B cell (primary cell): ENCODE measurements around the gene FRMPD4. TPM values are rescaled to one million over a fixed set of nuclear protein-coding genes. Genes with fewer than 3 reads are reported as not detected.

ENCODE experiments used
- ATAC-seq: fragments of 200-7000 bp; cut with Tn5 transposase; one replicate; pipeline ENCODE4 v1.10.0; 2021; ENCODE audit warnings: low read depth, mild to moderate bottlenecking, moderate number of reproducible peaks, moderate library complexity
- CTCF ChIA-PET: fragments of 350-600 bp; sonication (Branson Sonifier 250); formaldehyde crosslinking; loops from one replicate; lab custom pipeline; 2021; ENCODE audit warnings: antibody characterized with exemption, inconsistent platforms; lab: Charles Lee
- POLR2A ChIA-PET: fragments of 350-600 bp; sonication (Branson Sonifier 250); formaldehyde crosslinking; loops from one replicate; lab custom pipeline; 2021; ENCODE audit warnings: antibody characterized with exemption; lab: Charles Lee
- DNase-seq: peaks from one replicate; pipeline ENCODE4 v3.0.0; 2013
- H2AFZ ChIP-seq: 2 replicates; pipeline ENCODE4 v1.6.1; 2012; ENCODE audit warnings: mild to moderate bottlenecking, low read depth, low read length; ENCODE audit not compliant: insufficient read depth, poor library complexity, severe bottlenecking
- H3K27ac ChIP-seq, 2 donors: 1 replicate in 1 of 2; 2 replicates in 1 of 2; pipeline ENCODE4 v1.5.1; 2012 to 2013; ENCODE audit warnings: low read length in 2 of 2, mild to moderate bottlenecking in 2 of 2, moderate library complexity in 1 of 2
- H3K27me3 ChIP-seq, 4 experiments: fragments of 200-600 bp in 1 of 4; sonication (generic) in 1 of 4; replicated peaks in 1 of 4; 1 replicate in 2 of 4; 2 replicates in 2 of 4; pipeline versions ENCODE4 v1.6.1 to v1.7.0; 2013 to 2016; ENCODE audit warnings: low read length in 3 of 4, mild to moderate bottlenecking in 2 of 4, mixed read lengths in 1 of 4, moderate library complexity in 1 of 4; ENCODE audit not compliant: insufficient read depth in 4 of 4, control insufficient read depth in 3 of 4; ENCODE audit errors: control extremely low read depth in 1 of 4
- H3K36me3 ChIP-seq, 2 experiments: replicated peaks in 1 of 2; 1 replicate in 1 of 2; 2 replicates in 1 of 2; pipeline versions ENCODE4 v1.6.1 to v1.7.1; 2013; ENCODE audit warnings: low read length in 1 of 2; ENCODE audit not compliant: insufficient read depth in 2 of 2, control insufficient read depth in 1 of 2; ENCODE audit errors: control extremely low read depth in 1 of 2, extremely low read depth in 1 of 2
- H3K4me1 ChIP-seq, 2 donors: fragments of 200-600 bp in 1 of 2; sonication (generic) in 1 of 2; 1 replicate in 1 of 2; 2 replicates in 1 of 2; pipeline versions ENCODE4 v1.5.1 to v1.6.1; 2013 to 2017; ENCODE audit warnings: low read length in 2 of 2; ENCODE audit not compliant: control insufficient read depth in 2 of 2, insufficient read depth in 2 of 2
- H3K4me2 ChIP-seq: replicated peaks from 2 replicates; pipeline ENCODE3; 2012; ENCODE audit warnings: mild to moderate bottlenecking, low read depth, low read length; ENCODE audit not compliant: poor library complexity, severe bottlenecking
- H3K4me3 ChIP-seq, 5 experiments: fragments of 200-600 bp in 1 of 5; sonication (generic) in 1 of 5; 1 replicate in 3 of 5; 2 replicates in 2 of 5; pipeline versions ENCODE4 v1.5.1 to v1.7.0; 2011 to 2016; ENCODE audit warnings: low read length in 4 of 5, mild to moderate bottlenecking in 4 of 5, low read depth in 2 of 5, control low read depth in 1 of 5, moderate library complexity in 1 of 5; ENCODE audit not compliant: insufficient read depth in 1 of 5; ENCODE audit errors: control extremely low read depth in 1 of 5, extremely low read depth in 1 of 5
- H3K79me2 ChIP-seq: fragments of 200-600 bp; sonication (generic); one replicate; pipeline ENCODE4 v1.6.0; 2016; ENCODE audit warnings: low read length; ENCODE audit not compliant: control insufficient read depth, insufficient read depth
- H3K9ac ChIP-seq: fragments of 200-600 bp; sonication (generic); 2 replicates; pipeline ENCODE4 v1.6.1; 2017; ENCODE audit warnings: mild to moderate bottlenecking, low read length, moderate library complexity
- H3K9me3 ChIP-seq, 3 donors: one replicate each; pipeline versions ENCODE4 v1.6.1 to v1.7.1; 2013; ENCODE audit warnings: low read length in 2 of 3; ENCODE audit not compliant: control insufficient read depth in 2 of 3, insufficient read depth in 1 of 3; ENCODE audit errors: control extremely low read depth in 1 of 3
- H4K20me1 ChIP-seq: 2 replicates; pipeline ENCODE4 v1.6.0; 2012; ENCODE audit warnings: mild to moderate bottlenecking, low read length; ENCODE audit not compliant: insufficient read depth, control insufficient read depth, poor library complexity, severe bottlenecking
- H3K27ac Mint-ChIP-seq: one replicate; pipeline ENCODE4 v1.8.0; 2021; ENCODE audit warnings: mixed read lengths
- H3K27me3 Mint-ChIP-seq: one replicate; pipeline ENCODE4 v1.8.0; 2021; ENCODE audit warnings: mixed read lengths
- H3K4me1 Mint-ChIP-seq: one replicate; pipeline ENCODE4 v1.8.0; 2021; ENCODE audit warnings: mixed read lengths
- H3K4me3 Mint-ChIP-seq: one replicate; pipeline ENCODE4 v1.8.0; 2021; ENCODE audit warnings: mixed read lengths
- H3K9me3 Mint-ChIP-seq: one replicate; pipeline ENCODE4 v1.8.0; 2022; ENCODE audit warnings: mixed read lengths; ENCODE audit not compliant: insufficient read depth
- EZH2 ChIP-seq: IDR thresholded peaks from 2 replicates; pipeline ENCODE4 v1.6.1; 2012; ENCODE audit warnings: borderline replicate concordance, low read depth, mild to moderate bottlenecking, moderate library complexity, low read length; ENCODE audit not compliant: insufficient read depth, poor library complexity, severe bottlenecking
- WGBS: methylation state at CpG from one replicate; pipeline ENCODE4 v1.1.5; 2013; ENCODE audit warnings: missing lambda C conversion rate; ENCODE audit not compliant: insufficient coverage; 5-methylcytosine and 5-hydroxymethylcytosine counted together
- intact Hi-C: fragments of 100-400 bp; cut with micrococcal nuclease; formaldehyde crosslinking; loops from one replicate; pipeline ENCODE4 v1.10.0; 2022
- polyA plus RNA-seq: library from polyadenylated mRNA; depleted of rRNA; stranded (reverse); fragments of >200 nt; gene quantifications from 2 replicates; pipeline ENCODE4 v1.2.3, GENCODE V29; 2012
- total RNA-seq, 2 donors: library from RNA; stranded (reverse); fragments of 120-200 nt in 1 of 2; gene quantifications; 1 replicate in 1 of 2; 2 replicates in 1 of 2; pipeline versions ENCODE4 v1.2.3 to v1.2.4, GENCODE V29; 2013 to 2022
- TF ChIP-seq, protein P1 (sequence below): fragments of 200-600 bp; IDR thresholded peaks from one replicate; pipeline ENCODE4 v1.8.0; 2022; ENCODE audit warnings: antibody characterized with exemption, mild to moderate bottlenecking

Gene FRMPD4
- total and polyA plus RNA-seq, 2 donors (not counting 1 experiment from before 2014, with no cell fraction given), result not detected

DNA sequence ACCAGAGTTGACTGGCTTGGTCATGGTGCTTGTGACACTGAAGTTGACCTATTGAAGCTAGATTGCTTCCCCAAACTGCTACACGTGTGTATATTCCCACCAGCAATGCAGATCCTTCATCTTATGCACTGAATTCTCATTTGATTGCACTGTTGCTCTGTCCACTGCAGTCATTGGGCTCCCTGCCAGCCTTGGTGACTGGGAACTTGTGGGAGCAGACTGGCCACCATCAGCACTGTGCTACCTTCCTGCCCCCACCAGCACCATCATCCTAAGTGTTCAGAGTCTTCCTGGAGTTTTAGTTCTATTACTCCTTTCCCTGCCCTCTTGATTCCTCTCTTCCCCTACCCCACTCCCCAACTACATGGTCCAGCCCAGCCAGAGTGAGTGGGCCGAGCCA lies 535.2 kb downstream of the FRMPD4 start:
- TF ChIP-seq EZH2, result no peak
- TF ChIP-seq, protein P1, sequence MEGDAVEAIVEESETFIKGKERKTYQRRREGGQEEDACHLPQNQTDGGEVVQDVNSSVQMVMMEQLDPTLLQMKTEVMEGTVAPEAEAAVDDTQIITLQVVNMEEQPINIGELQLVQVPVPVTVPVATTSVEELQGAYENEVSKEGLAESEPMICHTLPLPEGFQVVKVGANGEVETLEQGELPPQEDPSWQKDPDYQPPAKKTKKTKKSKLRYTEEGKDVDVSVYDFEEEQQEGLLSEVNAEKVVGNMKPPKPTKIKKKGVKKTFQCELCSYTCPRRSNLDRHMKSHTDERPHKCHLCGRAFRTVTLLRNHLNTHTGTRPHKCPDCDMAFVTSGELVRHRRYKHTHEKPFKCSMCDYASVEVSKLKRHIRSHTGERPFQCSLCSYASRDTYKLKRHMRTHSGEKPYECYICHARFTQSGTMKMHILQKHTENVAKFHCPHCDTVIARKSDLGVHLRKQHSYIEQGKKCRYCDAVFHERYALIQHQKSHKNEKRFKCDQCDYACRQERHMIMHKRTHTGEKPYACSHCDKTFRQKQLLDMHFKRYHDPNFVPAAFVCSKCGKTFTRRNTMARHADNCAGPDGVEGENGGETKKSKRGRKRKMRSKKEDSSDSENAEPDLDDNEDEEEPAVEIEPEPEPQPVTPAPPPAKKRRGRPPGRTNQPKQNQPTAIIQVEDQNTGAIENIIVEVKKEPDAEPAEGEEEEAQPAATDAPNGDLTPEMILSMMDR, result no peak
- ChIA-PET POLR2A (no interaction called here), CTCF (no interaction called here)
- Mint-ChIP-seq H3K4me3 (no peak overlapping the region), H3K27ac (no peak overlapping the region), H3K9me3 (no peaks in the 10 kb centered on the region), H3K27me3 (peaks cover 10% of the 10 kb centered on the region), H3K4me1 (no peaks in the 10 kb centered on the region)
- ATAC-seq, result no peak
- Histone ChIP-seq H3K4me1 (no peaks in the 10 kb centered on the region), H4K20me1 (no peaks in the 10 kb centered on the region), H3K4me3 (no peak overlapping the region), H3K36me3 (no peaks in the 10 kb centered on the region), H3K4me2 (no peak overlapping the region), H3K79me2 (no peaks in the 10 kb centered on the region), H2AFZ (no peak overlapping the region), H3K27me3 (no peaks in the 10 kb centered on the region), H3K9ac (no peak overlapping the region), H3K27ac (no peak overlapping the region), H3K9me3 (peaks cover 0 to 3% (median 0%) of the 10 kb centered on the region in 3 donors)
- no peak for DNase-seq
- WGBS, result 88% methylated on average over 1 of the region's 2 CpGs
- intact Hi-C loops, result no loop called here

DNA sequence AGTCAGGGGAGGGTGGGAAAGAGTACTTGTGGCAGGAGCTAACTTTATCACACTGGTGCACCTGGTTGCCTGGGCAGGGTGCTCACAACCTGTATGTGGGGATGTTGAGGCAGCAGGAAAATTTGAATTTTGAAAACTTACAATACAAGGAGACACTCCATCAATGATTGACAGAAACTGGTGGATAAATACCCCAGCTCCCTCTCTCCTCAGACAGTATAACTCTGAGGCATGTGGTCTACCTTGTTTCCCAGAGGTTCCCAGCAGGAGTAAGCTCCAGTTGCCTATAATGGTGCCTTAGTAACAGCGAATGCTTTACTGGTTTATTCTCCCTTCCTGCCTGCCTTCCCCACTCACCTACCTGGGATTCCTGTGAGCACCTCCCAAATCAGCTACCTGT lies 541.2 kb downstream of the FRMPD4 start:
- H3K9me3 ChIP-seq, result peaks cover 0 to 5% (median 0%) of the 10 kb centered on the region in 3 donors
- no peak for ATAC-seq
- H3K9ac ChIP-seq, result no peak overlapping the region
- H2AFZ ChIP-seq, result no peak overlapping the region
- no peaks in the 10 kb centered on the region for H3K4me1 ChIP-seq
- H3K36me3 ChIP-seq, result no peaks in the 10 kb centered on the region
- Mint-ChIP-seq H3K9me3 (no peaks in the 10 kb centered on the region), H3K4me1 (no peaks in the 10 kb centered on the region), H3K4me3 (no peak overlapping the region), H3K27ac (no peak overlapping the region), H3K27me3 (peaks cover 17% of the 10 kb centered on the region)
- ChIA-PET POLR2A (no interaction called here), CTCF (no interaction called here)
- no peak overlapping the region for H3K4me3 ChIP-seq
- TF ChIP-seq EZH2, result no peak
- TF ChIP-seq, protein P1, result no peak
- H3K27me3 ChIP-seq, result no peaks in the 10 kb centered on the region
- no peaks in the 10 kb centered on the region for H3K79me2 ChIP-seq
- no peak for DNase-seq
- 100% methylated on average over 1 of the region's 1 CpG for WGBS
- no peaks in the 10 kb centered on the region for H4K20me1 ChIP-seq
- no peak overlapping the region for H3K4me2 ChIP-seq
- H3K27ac ChIP-seq, result no peak overlapping the region
- intact Hi-C loops, result no loop called here
